Measurements from ENCODE around the gene TRAF6.
"Not testable (repeated sequence)": the region's sequence is repeated elsewhere in the genome, so short reads cannot be mapped to it uniquely, and the experiment has no call there.

Gene TRAF6

DNA sequence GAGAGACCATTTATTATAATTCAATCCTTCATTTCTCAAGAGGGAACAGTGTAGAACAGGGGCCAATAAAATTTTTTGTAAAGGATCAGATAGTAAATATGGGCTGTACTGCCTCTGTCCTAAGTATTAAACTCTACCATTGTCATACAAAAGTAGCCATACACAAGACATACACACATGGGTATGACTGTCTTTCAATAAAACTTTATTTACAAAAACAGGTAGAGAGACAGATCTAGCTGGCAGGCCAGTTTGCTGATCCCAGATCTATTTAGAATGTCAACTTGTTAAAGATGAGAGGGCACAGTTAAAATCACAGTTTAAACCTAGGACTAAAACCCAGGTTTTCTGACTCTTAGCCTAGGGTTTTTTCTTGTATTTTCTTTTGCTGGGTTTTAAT, 16.7 kb downstream of the TRAF6 start:
- DNase-seq: no peak

- peak in 2 of 58 donors; percentile 20 to 23 for DNase-seq
Observed at GRCh38 chr11:36492724-36493304, 17.3 kb downstream of the TRAF6 start.

GRCh38 chr11:36490026-36490806, 19.9 kb downstream of the TRAF6 start:
- no peak for DNase-seq

GRCh38 chr11:36488096-36488495, 22.0 kb downstream of the TRAF6 start:
- DNase-seq: no peak

DNA sequence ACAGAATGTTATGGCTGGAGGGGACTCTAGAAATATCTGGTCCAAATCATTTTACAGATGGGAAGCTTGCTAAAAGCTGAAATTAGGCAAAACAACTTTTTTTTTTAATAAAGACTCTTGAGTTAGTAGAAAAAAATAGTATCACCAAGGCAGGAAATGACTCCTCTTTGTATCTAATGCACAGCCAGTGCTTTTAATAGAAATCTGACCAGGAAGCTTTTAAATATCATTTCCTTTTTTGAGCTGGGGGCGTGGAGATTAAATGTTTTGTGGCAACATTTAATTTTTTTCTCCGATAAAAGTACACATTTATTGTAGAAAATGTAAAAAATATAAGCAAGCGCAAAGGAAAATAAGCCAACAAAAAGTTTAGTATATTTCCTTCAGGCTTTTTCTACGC, 22.5 kb downstream of the TRAF6 start:
- DNase-seq: no peak

GRCh38 chr11:36485298-36486002, 24.6 kb downstream of the TRAF6 start:
- no peak for DNase-seq

DNA sequence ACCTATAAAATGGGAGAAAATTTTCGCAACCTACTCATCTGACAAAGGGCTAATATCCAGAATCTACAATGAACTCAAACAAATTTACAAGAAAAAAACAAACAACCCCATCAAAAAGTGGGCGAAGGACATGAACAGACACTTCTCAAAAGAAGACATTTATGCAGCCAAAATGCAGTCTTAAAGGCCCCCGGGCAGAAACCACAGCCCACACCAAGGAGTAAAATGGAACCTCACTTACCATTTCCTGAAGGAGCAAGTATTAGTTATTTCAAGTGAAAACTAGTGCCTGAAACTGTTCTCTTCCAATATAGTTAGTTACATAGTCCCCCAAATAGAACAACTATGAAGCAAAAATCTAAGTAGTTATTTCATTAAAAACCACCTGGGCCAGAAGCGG, 27.0 kb downstream of the TRAF6 start:
- not testable (repeated sequence) for DNase-seq

DNA sequence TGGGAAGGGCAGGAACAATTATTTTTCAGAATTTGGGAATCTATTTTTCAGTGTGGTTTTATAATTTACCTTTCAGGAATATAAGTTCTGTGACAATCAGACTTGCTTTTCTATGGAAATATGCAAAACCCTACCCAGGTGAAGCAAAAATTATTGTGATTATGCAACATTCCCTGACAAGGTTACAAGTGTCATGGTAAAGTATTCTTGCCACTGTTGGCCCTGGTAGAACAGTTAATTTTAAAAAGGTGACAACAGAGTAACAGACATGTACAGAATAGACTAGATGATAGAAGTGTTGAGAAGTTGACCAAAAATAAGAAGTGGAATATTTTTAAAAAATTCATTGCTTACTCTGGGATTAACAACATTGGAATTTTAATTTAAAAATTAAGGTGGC, 29.2 kb downstream of the TRAF6 start:
- no peak for DNase-seq

DNA sequence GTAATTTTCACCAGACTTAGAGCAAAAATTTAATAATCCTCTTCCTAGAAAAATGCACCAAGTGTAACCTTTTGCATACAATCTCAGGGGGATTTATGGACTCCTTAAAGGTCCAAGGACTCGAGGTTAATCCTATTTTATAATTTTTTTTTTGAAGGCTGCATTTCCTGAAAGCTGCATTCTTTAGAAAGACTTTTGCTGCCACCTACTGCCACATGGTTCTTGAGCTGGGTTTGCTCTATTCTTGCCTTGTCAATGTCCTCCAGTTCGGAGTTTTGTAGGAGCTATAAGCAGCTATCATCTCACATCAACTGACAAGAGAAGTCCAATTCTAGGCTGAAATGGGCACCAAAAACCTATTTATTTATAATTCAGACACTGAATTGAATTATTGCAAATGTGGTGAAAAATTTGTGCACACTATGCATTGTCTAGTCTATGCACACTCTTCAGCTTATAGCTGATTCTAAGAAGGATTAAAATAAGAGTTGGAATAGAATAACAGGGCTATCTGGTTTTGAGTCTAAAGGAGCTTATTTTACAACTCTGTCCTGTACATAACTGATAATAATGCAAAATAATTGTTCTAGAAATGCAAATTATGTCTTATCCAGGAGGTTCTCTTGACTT, 31.3 kb downstream of the TRAF6 start:
- peak in 21 of 58 donors; percentile 6 to 56 (median 20) for DNase-seq

GRCh38 chr11:36475192-36475591, 34.9 kb downstream of the TRAF6 start:
- DNase-seq: no peak

GRCh38 chr11:36471577-36471976, 38.5 kb downstream of the TRAF6 start:
- no peak for DNase-seq

DNA sequence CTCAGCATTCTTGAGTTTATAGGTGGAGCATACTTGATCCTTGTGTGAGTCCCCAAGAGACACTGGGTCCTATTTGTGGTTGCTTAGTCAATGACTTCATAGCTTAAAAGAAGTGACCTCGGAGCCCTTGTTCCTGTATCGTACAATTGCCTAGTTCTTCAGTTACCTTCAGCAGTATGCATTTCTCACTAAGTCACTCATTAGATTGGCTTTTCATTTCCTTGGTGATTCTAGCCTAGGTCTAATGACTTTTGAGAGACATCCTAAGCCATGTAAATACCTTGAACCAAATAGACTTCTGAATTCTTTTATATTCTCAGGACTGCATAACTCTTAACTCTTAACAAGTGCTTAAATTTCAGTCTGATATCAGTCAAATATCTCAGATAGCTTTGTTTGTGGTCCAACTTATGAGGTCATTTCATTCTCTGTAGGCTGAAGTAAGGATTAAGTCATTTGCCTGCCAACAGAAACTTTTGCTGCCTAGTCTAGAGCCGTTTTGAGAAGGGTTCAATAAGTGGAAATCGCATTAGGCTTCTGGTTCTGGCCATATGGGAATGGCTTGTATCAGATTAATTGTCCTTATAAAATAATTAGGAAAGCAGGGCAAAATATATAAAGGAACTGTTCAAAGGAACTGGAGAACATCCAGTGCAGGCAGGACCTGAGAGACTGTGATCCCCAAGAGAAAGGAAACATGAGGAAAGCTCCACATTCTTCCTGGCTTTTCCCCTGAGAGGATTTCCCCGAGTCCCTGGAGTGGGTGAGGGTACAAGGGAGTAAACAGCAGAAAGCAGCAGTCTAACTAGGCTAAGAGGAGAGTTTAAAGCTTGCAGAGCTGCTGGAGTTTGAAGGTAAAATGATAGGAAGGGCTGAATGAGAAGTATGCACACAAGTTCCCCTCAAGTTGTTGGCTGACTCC, 39.9 kb downstream of the TRAF6 start:
- DNase-seq: no peak

DNA sequence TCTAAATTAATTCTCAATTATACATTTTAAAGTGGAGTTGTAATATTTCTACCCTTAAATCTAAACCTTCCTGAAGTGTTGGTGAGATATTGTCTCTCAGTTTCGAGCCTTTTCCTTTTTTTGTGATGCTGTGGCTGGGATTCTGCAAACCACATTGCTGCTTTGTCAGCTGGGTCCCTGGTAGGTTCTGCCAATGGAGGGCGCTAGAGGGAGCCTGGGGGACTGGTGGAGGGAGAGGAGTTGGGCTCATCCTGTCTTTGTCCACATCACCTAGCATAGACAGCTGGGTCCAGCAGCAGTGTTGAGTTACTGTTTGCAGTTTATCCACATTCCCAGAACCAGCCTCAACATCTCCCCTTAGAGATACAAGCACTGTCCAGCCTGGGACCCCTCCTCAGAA, 41.0 kb downstream of the TRAF6 start:
- no peak for DNase-seq

- no peak for DNase-seq
Observed at GRCh38 chr11:36467916-36468315, 42.2 kb downstream of the TRAF6 start.

- DNase-seq: no peak
Observed at GRCh38 chr11:36467012-36467411, 43.1 kb downstream of the TRAF6 start.

DNA sequence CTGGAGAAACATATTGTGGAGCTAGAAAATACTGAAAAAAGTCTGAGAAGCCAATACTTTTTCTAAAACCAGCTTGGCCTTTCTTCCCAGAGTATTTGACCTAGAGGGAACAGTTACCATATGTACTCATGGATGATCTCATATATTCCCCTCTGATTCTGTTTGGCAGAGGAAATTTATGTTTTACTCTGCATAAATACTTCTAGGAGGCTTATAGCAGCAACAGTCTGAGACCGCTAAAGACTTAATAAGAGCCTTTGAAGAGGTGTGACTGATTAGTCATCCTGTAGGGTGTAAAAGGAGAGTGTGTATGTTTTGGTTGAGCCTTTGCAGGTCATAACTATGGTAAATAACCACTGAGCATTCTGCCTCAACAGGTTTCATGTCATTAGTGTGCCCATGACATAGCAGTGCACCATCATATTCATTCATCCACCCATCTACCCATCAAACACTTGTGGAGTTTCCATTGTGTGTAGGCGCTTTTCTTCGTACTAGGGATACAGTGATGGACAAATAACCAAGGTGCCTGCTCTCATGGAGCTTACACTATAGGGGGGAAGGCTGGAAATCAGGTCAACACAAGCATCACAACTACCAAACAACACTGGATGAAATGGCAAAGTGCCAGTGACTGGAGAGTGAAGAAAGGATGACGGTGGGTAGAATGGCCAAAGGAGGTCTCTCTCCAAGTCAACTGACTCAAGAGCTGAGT, 44.5 kb downstream of the TRAF6 start:
- no peak for DNase-seq

DNA sequence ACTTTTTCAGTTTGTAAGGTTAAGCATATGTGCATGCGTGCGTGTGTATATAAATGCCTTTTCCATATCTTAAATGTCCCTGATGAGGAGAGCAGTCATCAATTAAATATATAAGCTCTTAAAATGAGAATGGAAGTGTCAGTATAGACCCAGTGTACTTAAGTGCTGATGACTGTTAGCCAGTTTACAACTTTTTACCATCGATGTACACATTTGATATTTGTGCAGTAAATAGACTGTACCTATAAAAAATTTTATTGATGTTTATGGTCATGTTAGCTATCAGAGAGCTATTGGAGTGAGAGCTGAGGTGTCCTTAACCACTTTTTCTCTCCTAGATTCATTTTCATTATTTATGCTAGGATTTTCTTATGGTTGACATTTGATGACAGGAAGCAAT, 45.4 kb downstream of the TRAF6 start:
- no peak for DNase-seq

DNA sequence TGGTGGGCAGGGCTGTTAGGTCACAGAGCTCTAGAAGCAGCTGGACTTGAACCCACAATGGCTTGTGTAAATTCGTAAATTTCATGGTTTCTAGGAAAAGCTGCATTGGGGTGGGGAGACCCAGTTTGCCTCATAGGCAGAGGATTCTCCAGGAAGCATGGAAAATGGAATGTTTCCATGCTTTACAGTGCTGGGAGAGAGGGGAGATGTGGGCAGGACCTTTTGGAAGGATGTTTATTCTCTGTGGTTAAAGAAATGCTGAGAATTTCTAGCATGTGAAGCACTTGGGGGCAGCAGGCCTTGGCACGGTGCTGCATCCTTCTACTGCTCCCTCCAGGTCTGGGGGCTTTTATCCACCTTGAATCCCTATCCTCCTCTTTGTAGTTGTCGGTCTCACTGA, 46.3 kb downstream of the TRAF6 start:
- no peak for DNase-seq

GRCh38 chr11:36462321-36462720, 47.8 kb downstream of the TRAF6 start:
- no peak for DNase-seq

DNA sequence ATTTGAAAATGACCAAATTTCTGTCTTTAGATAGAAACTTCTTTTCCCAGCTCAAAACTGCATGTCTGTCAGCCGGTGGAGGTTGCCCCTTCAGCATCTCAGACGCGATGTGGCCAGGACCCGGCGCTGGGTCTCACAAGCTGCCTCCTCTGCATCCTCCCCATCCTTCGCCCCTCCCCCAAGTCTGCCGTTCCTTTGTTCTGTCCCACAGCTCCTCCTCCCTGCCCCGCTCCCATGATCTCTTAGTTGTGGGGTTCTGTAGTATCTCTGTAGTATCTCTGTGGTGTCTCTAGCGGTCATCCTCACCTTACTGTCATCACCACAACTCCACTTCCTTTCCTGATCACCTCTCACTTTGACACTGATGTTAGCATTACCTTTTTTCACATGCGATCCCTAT, 49.9 kb downstream of the TRAF6 start:
- peak in 3 of 58 donors; percentile 3 to 12 (median 11) for DNase-seq

Measured in anterior cingulate cortex (tissue), 58 donors.